GM18873 (cell line): ENCODE measurements around the gene ZNF624.
A peak's percentile ranks its signal among the peaks of the same experiment; 100 is the strongest.
"Not testable (repeated sequence)": the region's sequence is repeated elsewhere in the genome, so short reads cannot be mapped to it uniquely, and the experiment has no call there.

Experiments
- ATAC-seq: cut with Tn5 transposase; IDR thresholded peaks from one replicate; pipeline ENCODE4 v1.9.1; 2021; ENCODE audit warnings: mild to moderate bottlenecking, moderate library complexity, moderate number of reproducible peaks; ENCODE audit not compliant: unreplicated experiment, low FRiP score

ZNF624 gene

DNA sequence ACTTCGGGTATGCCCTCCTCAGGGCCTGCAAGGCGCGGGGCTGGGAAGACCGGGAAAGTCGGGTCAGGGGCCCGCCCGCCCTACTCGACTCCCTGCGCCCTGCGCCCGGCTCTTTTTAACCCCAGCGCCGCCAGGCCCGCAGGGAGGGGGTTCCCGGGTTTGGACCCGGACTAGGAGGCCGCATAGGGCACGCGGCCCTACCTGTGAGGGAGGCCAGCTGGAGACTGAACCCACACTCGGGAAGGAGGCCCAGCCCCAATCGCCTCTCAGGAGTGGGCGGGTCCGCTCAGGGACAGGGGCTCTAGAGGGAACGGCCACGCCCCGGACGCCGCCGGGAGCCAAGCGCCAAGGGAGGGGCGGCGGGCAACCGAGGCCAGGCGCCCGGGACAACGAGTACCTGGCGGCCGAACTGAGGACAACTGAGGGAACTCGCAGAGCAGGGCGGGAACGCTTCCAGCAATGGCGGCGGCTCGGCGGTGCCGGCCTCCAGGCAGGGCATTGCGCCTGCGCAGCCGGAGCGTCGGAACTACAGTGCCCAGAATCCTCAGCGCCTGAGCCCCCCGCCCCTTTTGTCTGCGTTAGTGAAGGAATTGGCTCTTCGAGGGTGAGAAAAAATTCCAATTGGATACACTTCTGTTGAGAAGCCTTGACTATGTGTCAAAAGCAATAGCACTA, at the start of gene ZNF624:
Gene ZNF624 (minus strand): TSS at position 484 of the 675 bp plus-strand sequence.
- ATAC-seq = peak; percentile 69

GRCh38 chr17:16697603-16698002, 44.0 kb upstream of the ZNF624 start:
- not testable (repeated sequence) for ATAC-seq

DNA sequence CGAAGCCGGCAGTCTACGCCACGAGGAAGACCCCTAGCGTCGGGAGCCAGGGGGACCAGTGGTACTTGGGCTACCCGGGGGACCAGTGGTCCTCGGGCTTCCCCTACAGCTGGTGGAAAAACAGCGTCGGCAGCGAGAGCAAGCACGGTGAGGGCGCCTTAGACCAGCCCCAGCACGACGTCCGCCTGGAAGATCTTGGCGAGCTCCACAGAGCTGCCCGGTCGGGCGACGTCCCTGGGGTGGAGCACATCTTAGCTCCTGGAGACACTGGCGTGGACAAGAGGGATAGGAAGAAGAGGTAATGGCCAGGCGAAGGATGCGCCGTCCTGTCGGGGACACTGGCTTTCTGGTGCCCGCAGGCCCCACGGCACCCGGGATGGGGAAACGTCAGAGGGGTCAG, 36.8 kb upstream of the ZNF624 start:
- not testable (repeated sequence) for ATAC-seq

GRCh38 chr17:16689731-16690281, 36.2 kb upstream of the ZNF624 start, which contains the start of gene CCDC144A:
TSS of gene CCDC144A (plus strand) at chr17:16690241. CDS start at chr17:16690401, 160 bp downstream.
- ATAC-seq = not testable (repeated sequence)

DNA sequence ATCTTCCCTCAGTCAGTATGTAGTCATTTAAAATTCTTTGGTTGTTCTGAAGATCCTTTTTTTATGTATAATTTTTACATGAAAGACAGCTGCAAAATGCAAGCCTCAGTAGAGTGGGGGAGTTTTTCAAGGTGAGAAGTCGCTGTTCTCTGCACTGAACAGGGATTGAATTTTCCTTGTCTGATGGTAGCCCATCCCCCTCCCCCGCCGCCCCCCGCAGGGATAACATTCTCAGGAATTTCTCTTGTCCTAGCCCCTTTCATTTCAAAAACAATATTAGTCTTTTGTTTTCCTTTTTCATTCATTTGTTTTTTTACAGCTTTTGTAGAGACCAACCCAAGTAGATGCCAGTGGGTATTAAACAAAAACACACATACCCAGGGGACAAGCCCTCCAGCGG, 33.5 kb upstream of the ZNF624 start:
- ATAC-seq = not testable (repeated sequence)

DNA sequence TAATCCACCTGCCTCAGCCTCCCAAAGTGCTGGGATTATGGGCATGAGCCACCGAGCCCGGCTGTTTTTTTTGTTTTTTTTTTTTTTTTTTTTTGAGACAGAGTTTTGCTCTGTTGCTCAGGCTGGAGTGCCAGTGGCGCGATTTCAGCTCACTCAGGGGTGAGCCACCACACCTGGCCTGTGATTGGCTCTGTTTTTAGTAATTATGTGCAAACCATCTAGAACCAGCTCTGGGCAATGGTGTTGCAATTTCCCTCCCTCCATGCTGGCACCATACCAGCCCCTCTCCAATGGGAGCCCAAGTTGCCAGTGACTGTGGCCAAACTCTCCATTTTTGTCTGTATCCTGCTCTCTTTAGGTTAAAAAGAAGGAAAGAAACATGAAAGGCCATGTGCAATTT, 32.4 kb upstream of the ZNF624 start:
- not testable (repeated sequence) for ATAC-seq

- not testable (repeated sequence) for ATAC-seq
These were observed 29.9 kb upstream of the ZNF624 start for GRCh38 chr17:16683290-16684138.

- ATAC-seq = no peak
These were observed 23.1 kb upstream of the ZNF624 start for GRCh38 chr17:16676676-16677268.

DNA sequence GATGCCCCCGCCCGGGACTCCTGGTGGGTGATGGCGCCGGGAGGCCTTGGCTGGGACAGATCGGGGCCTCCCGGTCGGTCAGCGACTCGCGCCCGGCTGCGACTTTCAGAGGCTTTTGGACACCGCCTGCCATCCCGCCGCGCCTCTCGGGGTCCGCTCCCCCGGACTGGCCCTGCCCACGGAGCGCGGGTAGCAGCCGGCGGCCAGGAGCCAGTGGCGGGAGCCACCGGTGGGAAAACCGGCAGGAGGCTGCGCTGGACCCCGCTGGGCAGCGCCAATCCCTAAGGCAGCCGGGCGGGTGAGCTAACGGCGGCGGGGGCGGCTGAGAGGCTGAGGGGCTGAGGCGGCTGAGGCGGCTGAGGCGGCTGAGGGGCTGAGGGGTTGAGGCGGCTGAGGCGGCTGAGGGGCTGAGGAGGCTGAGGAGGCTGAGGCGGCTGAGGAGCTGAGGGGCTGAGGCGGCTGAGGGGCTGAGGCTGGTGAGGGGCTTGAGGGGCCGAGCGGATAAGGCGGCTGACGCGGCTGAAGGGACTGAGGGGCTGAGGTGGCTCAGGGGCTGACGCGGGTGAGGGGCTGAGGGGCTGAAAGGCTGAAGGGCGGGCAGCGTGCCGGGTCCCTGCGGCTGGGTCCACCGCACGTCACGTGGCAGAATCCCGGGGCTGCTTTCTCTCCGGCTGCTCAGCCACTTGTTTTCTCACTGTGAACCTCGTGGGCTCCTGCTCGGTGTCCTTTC, 13.4 kb upstream of the ZNF624 start:
- ATAC-seq = not testable (repeated sequence)

- ATAC-seq = not testable (repeated sequence)
These were observed 12.9 kb upstream of the ZNF624 start for GRCh38 chr17:16666553-16666906.

- no peak for ATAC-seq
These were observed 9.3 kb upstream of the ZNF624 start for GRCh38 chr17:16662936-16663335.

- no peak for ATAC-seq
These were observed 7.6 kb upstream of the ZNF624 start for GRCh38 chr17:16661217-16661616.

- no peak for ATAC-seq
These were observed 743 bp downstream of the ZNF624 start for GRCh38 chr17:16652847-16653366.

DNA sequence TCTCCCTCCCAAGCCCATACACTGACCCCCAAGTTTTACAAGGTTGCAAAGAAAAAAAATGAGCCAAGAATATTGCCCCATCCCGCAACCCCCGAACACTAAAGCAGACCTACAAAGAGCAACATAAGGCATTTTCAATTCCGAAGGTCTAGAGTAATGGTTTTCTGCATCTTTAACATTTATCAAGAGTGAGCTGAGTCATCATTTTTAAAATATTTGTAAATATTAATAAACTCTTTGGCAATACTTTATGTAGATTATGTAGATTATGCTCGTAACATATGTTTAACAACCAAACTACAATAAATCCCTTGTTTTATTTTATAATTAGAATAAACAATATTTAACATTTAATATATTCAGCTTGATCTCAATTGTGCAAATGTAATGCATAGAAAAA, 1.4 kb downstream of the ZNF624 start:
- ATAC-seq = no peak

DNA sequence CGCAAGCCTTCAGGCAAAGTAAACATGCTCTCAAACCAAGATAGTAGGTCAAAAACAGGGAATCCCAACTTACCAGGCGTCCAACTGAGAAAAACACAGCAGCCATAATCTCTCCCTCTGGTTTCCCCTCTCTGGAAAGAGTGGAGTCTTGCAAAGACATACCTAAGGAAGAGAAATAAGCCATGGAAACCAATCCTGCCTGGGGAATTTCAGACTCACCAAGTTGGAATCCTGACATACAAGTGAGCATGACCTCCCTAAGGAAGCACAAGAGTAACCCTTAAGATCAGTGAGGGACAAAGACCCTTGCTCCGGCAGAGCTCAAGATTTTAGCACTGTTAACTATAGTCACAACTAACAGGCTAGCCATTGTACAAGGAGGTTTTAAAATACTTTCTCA, 4.1 kb downstream of the ZNF624 start:
- no peak for ATAC-seq

DNA sequence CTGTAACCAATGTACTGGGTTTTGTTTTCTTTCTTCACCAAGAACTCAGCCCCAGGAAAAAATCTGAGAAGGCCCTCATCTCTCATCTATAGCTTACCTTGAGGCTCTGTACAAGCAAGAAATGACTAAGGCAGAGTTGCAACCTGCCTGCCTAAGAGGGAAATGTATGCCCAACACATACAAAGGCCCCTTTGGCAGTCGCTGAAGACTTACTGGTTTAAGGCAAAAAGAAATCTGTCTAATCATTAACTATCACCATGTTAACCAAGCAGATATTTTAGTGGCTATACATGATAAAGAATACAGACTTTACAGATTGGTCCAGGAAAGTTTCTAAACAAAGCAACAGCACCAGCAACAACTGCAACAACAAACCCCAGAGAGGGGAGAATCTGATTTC, 14.2 kb downstream of the ZNF624 start:
- no peak for ATAC-seq

DNA sequence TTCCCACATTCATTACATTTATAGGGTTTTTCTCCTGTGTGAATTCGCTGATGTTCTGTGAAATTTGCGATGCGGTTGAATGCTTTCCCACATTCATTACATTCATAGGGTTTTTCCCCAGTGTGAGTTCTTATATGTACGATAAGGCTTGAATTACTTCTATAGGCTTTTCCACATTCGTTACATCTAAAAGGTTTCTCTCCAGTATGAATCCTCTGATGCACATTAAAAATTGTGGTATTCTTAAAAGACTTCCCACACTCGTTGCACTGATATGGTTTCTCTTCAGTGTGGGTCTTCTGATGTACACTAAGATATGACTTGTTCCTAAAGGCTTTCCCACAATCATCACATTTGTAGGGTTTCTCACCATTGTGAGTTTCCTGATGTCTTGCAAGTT, 30.4 kb downstream of the ZNF624 start:
- no peak for ATAC-seq

DNA sequence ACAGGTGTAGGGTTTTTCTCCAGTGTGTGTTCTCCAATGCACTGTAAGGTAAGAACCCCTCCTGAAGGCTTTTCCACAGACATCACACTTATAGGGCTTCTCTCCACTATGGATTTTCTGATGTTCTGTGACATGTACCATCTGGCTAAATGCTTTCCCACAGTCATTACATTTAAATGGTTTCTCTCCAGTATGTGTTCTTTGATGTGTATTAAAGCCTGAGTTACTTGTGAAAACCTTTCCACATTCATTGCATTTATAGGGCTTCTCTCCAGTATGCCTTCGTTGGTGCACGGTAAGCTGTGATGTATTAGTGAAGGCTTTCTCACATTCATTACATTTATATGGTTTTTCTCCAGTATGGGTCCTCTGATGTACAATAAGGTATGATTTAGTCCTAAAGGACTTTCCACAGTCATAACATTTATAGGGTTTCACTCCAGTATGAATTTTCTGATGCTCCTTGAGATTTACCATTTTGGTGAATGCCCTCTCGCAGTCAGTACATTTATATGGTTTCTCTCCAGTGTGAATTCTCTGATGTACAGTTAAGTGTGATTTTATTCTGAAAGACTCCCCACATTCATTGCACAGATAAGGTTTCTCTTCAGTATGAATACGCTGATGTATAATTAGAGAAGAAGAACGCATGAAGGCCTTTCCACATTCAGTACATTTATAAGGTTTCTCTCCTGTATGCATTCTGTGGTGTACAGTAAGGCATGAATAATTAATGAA, 30.9 kb downstream of the ZNF624 start:
- no peak for ATAC-seq

GRCh38 chr17:16617481-16618060, 36.1 kb downstream of the ZNF624 start:
- ATAC-seq = no peak
